Liver (tissue), 3 donors: ENCODE measurements around the gene TPSG1.
"Not testable (repeated sequence)": the region's sequence is repeated elsewhere in the genome, so short reads cannot be mapped to it uniquely, and the experiment has no call there.

ENCODE experiments used
- TAF1 ChIP-seq: conservative IDR thresholded peaks from 2 replicates; pipeline ENCODE4 v1.6.1; 2016; ENCODE audit warnings: antibody characterized with exemption, mild to moderate bottlenecking
- YY1 ChIP-seq: IDR thresholded peaks from 2 replicates; pipeline ENCODE4 v1.6.1; 2016; ENCODE audit warnings: antibody characterized with exemption, mild to moderate bottlenecking
- TF ChIP-seq, protein P1 (sequence below): fragments of 150-350 bp; IDR thresholded peaks from 2 replicates; pipeline ENCODE4 v1.5.1; 2017; ENCODE audit warnings: improper control_type of control experiment, low read depth, low read length; ENCODE audit not compliant: missing input control
- TF ChIP-seq, protein P2 (sequence below): IDR thresholded peaks from 2 replicates; pipeline ENCODE4 v1.6.1; 2016; ENCODE audit warnings: antibody characterized with exemption
- TF ChIP-seq, protein P3 (sequence below): IDR thresholded peaks from 2 replicates; pipeline ENCODE4 v1.6.1; 2016; ENCODE audit warnings: antibody characterized with exemption, mild to moderate bottlenecking
- TF ChIP-seq, protein P4 (sequence below): IDR thresholded peaks from 2 replicates; pipeline ENCODE4 v1.6.1; 2016; ENCODE audit warnings: antibody characterized with exemption
- TF ChIP-seq, protein P5 (sequence below): IDR thresholded peaks from 2 replicates; pipeline ENCODE4 v1.6.1; 2016; ENCODE audit warnings: antibody characterized with exemption
- donor health status: healthy.
- donor health status: healthy.

DNA sequence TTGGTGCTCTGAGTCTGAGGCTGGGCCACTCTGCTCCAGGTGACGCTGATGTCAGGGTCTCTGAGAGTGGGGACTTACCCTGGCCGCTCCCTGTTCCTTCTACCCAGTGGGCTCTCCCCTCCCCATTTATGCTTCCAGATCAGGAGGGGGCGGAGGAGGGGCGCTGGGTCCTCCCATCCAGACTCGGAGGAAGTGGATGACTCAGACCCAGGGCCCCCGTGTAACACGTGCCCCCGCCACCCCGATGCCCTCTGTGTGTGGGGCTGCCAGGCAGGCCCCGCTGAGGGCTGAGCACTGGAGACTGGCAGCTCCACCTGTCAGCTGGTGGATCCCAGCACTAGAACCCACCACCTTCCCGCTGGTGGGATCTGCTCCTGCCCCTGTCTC lies 5.0 kb upstream of the TPSG1 start, which contains the start of gene TPSB2:
- TF ChIP-seq, protein P1, sequence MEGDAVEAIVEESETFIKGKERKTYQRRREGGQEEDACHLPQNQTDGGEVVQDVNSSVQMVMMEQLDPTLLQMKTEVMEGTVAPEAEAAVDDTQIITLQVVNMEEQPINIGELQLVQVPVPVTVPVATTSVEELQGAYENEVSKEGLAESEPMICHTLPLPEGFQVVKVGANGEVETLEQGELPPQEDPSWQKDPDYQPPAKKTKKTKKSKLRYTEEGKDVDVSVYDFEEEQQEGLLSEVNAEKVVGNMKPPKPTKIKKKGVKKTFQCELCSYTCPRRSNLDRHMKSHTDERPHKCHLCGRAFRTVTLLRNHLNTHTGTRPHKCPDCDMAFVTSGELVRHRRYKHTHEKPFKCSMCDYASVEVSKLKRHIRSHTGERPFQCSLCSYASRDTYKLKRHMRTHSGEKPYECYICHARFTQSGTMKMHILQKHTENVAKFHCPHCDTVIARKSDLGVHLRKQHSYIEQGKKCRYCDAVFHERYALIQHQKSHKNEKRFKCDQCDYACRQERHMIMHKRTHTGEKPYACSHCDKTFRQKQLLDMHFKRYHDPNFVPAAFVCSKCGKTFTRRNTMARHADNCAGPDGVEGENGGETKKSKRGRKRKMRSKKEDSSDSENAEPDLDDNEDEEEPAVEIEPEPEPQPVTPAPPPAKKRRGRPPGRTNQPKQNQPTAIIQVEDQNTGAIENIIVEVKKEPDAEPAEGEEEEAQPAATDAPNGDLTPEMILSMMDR: not testable (repeated sequence)
- TF ChIP-seq, protein P2, sequence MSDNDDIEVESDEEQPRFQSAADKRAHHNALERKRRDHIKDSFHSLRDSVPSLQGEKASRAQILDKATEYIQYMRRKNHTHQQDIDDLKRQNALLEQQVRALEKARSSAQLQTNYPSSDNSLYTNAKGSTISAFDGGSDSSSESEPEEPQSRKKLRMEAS: not testable (repeated sequence)
- TF ChIP-seq, protein P3, sequence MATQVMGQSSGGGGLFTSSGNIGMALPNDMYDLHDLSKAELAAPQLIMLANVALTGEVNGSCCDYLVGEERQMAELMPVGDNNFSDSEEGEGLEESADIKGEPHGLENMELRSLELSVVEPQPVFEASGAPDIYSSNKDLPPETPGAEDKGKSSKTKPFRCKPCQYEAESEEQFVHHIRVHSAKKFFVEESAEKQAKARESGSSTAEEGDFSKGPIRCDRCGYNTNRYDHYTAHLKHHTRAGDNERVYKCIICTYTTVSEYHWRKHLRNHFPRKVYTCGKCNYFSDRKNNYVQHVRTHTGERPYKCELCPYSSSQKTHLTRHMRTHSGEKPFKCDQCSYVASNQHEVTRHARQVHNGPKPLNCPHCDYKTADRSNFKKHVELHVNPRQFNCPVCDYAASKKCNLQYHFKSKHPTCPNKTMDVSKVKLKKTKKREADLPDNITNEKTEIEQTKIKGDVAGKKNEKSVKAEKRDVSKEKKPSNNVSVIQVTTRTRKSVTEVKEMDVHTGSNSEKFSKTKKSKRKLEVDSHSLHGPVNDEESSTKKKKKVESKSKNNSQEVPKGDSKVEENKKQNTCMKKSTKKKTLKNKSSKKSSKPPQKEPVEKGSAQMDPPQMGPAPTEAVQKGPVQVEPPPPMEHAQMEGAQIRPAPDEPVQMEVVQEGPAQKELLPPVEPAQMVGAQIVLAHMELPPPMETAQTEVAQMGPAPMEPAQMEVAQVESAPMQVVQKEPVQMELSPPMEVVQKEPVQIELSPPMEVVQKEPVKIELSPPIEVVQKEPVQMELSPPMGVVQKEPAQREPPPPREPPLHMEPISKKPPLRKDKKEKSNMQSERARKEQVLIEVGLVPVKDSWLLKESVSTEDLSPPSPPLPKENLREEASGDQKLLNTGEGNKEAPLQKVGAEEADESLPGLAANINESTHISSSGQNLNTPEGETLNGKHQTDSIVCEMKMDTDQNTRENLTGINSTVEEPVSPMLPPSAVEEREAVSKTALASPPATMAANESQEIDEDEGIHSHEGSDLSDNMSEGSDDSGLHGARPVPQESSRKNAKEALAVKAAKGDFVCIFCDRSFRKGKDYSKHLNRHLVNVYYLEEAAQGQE: not testable (repeated sequence)
- TF ChIP-seq, protein P4, sequence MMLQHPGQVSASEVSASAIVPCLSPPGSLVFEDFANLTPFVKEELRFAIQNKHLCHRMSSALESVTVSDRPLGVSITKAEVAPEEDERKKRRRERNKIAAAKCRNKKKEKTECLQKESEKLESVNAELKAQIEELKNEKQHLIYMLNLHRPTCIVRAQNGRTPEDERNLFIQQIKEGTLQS: not testable (repeated sequence)
- TF ChIP-seq TAF1, YY1: not testable (repeated sequence)
- TF ChIP-seq, protein P5, sequence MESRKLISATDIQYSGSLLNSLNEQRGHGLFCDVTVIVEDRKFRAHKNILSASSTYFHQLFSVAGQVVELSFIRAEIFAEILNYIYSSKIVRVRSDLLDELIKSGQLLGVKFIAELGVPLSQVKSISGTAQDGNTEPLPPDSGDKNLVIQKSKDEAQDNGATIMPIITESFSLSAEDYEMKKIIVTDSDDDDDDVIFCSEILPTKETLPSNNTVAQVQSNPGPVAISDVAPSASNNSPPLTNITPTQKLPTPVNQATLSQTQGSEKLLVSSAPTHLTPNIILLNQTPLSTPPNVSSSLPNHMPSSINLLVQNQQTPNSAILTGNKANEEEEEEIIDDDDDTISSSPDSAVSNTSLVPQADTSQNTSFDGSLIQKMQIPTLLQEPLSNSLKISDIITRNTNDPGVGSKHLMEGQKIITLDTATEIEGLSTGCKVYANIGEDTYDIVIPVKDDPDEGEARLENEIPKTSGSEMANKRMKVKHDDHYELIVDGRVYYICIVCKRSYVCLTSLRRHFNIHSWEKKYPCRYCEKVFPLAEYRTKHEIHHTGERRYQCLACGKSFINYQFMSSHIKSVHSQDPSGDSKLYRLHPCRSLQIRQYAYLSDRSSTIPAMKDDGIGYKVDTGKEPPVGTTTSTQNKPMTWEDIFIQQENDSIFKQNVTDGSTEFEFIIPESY: not testable (repeated sequence)
